Astrocyte (in vitro differentiated cells and primary cell): ENCODE measurements around the gene DNAH14.

Source experiments
- EZH2 ChIP-seq: IDR thresholded peaks from 2 replicates; pipeline ENCODE4 v1.6.1; 2012; ENCODE audit warnings: mild to moderate bottlenecking, low read length, inconsistent platforms; ENCODE audit not compliant: insufficient read depth
- TF ChIP-seq, protein P1 (sequence below): IDR thresholded peaks from 2 replicates; pipeline ENCODE4 v1.5.1; 2011; ENCODE audit warnings: low read depth, mild to moderate bottlenecking, inconsistent platforms, low read length, moderate library complexity; ENCODE audit not compliant: insufficient read depth

DNA sequence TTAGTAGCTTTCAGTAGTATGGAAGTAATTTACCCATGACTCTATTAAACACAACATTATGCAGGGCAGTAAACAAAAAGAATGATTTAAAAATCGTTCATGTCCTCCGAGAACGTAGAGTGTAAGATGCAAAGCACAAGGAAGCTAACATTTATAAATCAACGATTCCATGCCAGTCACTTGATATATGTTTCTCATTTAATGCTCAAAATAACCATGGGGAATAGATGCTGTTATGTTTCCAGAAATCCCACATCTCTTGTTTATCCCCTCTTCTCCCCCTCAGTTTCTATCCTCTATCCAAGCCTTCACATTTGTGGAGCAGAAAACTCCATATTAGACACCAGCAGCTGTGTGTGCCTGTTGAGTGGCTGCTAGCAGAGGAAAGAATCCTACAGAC, 445.5 kb downstream of the DNAH14 start:
- TF ChIP-seq, protein P1, sequence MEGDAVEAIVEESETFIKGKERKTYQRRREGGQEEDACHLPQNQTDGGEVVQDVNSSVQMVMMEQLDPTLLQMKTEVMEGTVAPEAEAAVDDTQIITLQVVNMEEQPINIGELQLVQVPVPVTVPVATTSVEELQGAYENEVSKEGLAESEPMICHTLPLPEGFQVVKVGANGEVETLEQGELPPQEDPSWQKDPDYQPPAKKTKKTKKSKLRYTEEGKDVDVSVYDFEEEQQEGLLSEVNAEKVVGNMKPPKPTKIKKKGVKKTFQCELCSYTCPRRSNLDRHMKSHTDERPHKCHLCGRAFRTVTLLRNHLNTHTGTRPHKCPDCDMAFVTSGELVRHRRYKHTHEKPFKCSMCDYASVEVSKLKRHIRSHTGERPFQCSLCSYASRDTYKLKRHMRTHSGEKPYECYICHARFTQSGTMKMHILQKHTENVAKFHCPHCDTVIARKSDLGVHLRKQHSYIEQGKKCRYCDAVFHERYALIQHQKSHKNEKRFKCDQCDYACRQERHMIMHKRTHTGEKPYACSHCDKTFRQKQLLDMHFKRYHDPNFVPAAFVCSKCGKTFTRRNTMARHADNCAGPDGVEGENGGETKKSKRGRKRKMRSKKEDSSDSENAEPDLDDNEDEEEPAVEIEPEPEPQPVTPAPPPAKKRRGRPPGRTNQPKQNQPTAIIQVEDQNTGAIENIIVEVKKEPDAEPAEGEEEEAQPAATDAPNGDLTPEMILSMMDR: no peak
- TF ChIP-seq EZH2: no peak
